B cell (primary cell): ENCODE measurements around the gene NKX6-1. TPM values are rescaled to one million over a fixed set of nuclear protein-coding genes. Genes with fewer than 3 reads are reported as not detected.

ENCODE experiments used
- ATAC-seq: fragments of 200-7000 bp; cut with Tn5 transposase; one replicate; pipeline ENCODE4 v1.10.0; 2021; ENCODE audit warnings: low read depth, mild to moderate bottlenecking, moderate number of reproducible peaks, moderate library complexity
- CTCF ChIA-PET: fragments of 350-600 bp; sonication (Branson Sonifier 250); formaldehyde crosslinking; loops from one replicate; lab custom pipeline; 2021; ENCODE audit warnings: antibody characterized with exemption, inconsistent platforms; lab: Charles Lee
- POLR2A ChIA-PET: fragments of 350-600 bp; sonication (Branson Sonifier 250); formaldehyde crosslinking; loops from one replicate; lab custom pipeline; 2021; ENCODE audit warnings: antibody characterized with exemption; lab: Charles Lee
- DNase-seq: peaks from one replicate; pipeline ENCODE4 v3.0.0; 2013
- H2AFZ ChIP-seq: 2 replicates; pipeline ENCODE4 v1.6.1; 2012; ENCODE audit warnings: mild to moderate bottlenecking, low read depth, low read length; ENCODE audit not compliant: insufficient read depth, poor library complexity, severe bottlenecking
- H3K27ac ChIP-seq, 2 donors: 1 replicate in 1 of 2; 2 replicates in 1 of 2; pipeline ENCODE4 v1.5.1; 2012 to 2013; ENCODE audit warnings: low read length in 2 of 2, mild to moderate bottlenecking in 2 of 2, moderate library complexity in 1 of 2
- H3K27me3 ChIP-seq, 4 experiments: fragments of 200-600 bp in 1 of 4; sonication (generic) in 1 of 4; replicated peaks in 1 of 4; 1 replicate in 2 of 4; 2 replicates in 2 of 4; pipeline versions ENCODE4 v1.6.1 to v1.7.0; 2013 to 2016; ENCODE audit warnings: low read length in 3 of 4, mild to moderate bottlenecking in 2 of 4, mixed read lengths in 1 of 4, moderate library complexity in 1 of 4; ENCODE audit not compliant: insufficient read depth in 4 of 4, control insufficient read depth in 3 of 4; ENCODE audit errors: control extremely low read depth in 1 of 4
- H3K36me3 ChIP-seq, 2 experiments: replicated peaks in 1 of 2; 1 replicate in 1 of 2; 2 replicates in 1 of 2; pipeline versions ENCODE4 v1.6.1 to v1.7.1; 2013; ENCODE audit warnings: low read length in 1 of 2; ENCODE audit not compliant: insufficient read depth in 2 of 2, control insufficient read depth in 1 of 2; ENCODE audit errors: control extremely low read depth in 1 of 2, extremely low read depth in 1 of 2
- H3K4me1 ChIP-seq, 2 donors: fragments of 200-600 bp in 1 of 2; sonication (generic) in 1 of 2; 1 replicate in 1 of 2; 2 replicates in 1 of 2; pipeline versions ENCODE4 v1.5.1 to v1.6.1; 2013 to 2017; ENCODE audit warnings: low read length in 2 of 2; ENCODE audit not compliant: control insufficient read depth in 2 of 2, insufficient read depth in 2 of 2
- H3K4me2 ChIP-seq: replicated peaks from 2 replicates; pipeline ENCODE3; 2012; ENCODE audit warnings: mild to moderate bottlenecking, low read depth, low read length; ENCODE audit not compliant: poor library complexity, severe bottlenecking
- H3K4me3 ChIP-seq, 5 experiments: fragments of 200-600 bp in 1 of 5; sonication (generic) in 1 of 5; 1 replicate in 3 of 5; 2 replicates in 2 of 5; pipeline versions ENCODE4 v1.5.1 to v1.7.0; 2011 to 2016; ENCODE audit warnings: low read length in 4 of 5, mild to moderate bottlenecking in 4 of 5, low read depth in 2 of 5, control low read depth in 1 of 5, moderate library complexity in 1 of 5; ENCODE audit not compliant: insufficient read depth in 1 of 5; ENCODE audit errors: control extremely low read depth in 1 of 5, extremely low read depth in 1 of 5
- H3K79me2 ChIP-seq: fragments of 200-600 bp; sonication (generic); one replicate; pipeline ENCODE4 v1.6.0; 2016; ENCODE audit warnings: low read length; ENCODE audit not compliant: control insufficient read depth, insufficient read depth
- H3K9ac ChIP-seq: fragments of 200-600 bp; sonication (generic); 2 replicates; pipeline ENCODE4 v1.6.1; 2017; ENCODE audit warnings: mild to moderate bottlenecking, low read length, moderate library complexity
- H3K9me3 ChIP-seq, 3 donors: one replicate each; pipeline versions ENCODE4 v1.6.1 to v1.7.1; 2013; ENCODE audit warnings: low read length in 2 of 3; ENCODE audit not compliant: control insufficient read depth in 2 of 3, insufficient read depth in 1 of 3; ENCODE audit errors: control extremely low read depth in 1 of 3
- H4K20me1 ChIP-seq: 2 replicates; pipeline ENCODE4 v1.6.0; 2012; ENCODE audit warnings: mild to moderate bottlenecking, low read length; ENCODE audit not compliant: insufficient read depth, control insufficient read depth, poor library complexity, severe bottlenecking
- H3K27ac Mint-ChIP-seq: one replicate; pipeline ENCODE4 v1.8.0; 2021; ENCODE audit warnings: mixed read lengths
- H3K27me3 Mint-ChIP-seq: one replicate; pipeline ENCODE4 v1.8.0; 2021; ENCODE audit warnings: mixed read lengths
- H3K4me1 Mint-ChIP-seq: one replicate; pipeline ENCODE4 v1.8.0; 2021; ENCODE audit warnings: mixed read lengths
- H3K4me3 Mint-ChIP-seq: one replicate; pipeline ENCODE4 v1.8.0; 2021; ENCODE audit warnings: mixed read lengths
- H3K9me3 Mint-ChIP-seq: one replicate; pipeline ENCODE4 v1.8.0; 2022; ENCODE audit warnings: mixed read lengths; ENCODE audit not compliant: insufficient read depth
- CTCF ChIP-seq: fragments of 200-600 bp; IDR thresholded peaks from one replicate; pipeline ENCODE4 v1.8.0; 2022; ENCODE audit warnings: antibody characterized with exemption, mild to moderate bottlenecking
- EZH2 ChIP-seq: IDR thresholded peaks from 2 replicates; pipeline ENCODE4 v1.6.1; 2012; ENCODE audit warnings: borderline replicate concordance, low read depth, mild to moderate bottlenecking, moderate library complexity, low read length; ENCODE audit not compliant: insufficient read depth, poor library complexity, severe bottlenecking
- WGBS: methylation state at CpG from one replicate; pipeline ENCODE4 v1.1.5; 2013; ENCODE audit warnings: missing lambda C conversion rate; ENCODE audit not compliant: insufficient coverage; 5-methylcytosine and 5-hydroxymethylcytosine counted together
- intact Hi-C: fragments of 100-400 bp; cut with micrococcal nuclease; formaldehyde crosslinking; loops from one replicate; pipeline ENCODE4 v1.10.0; 2022
- polyA plus RNA-seq: library from polyadenylated mRNA; depleted of rRNA; stranded (reverse); fragments of >200 nt; gene quantifications from 2 replicates; pipeline ENCODE4 v1.2.3, GENCODE V29; 2012
- total RNA-seq, 2 donors: library from RNA; stranded (reverse); fragments of 120-200 nt in 1 of 2; gene quantifications; 1 replicate in 1 of 2; 2 replicates in 1 of 2; pipeline versions ENCODE4 v1.2.3 to v1.2.4, GENCODE V29; 2013 to 2022

Gene NKX6-1
- total and polyA plus RNA-seq, 2 donors (not counting 1 experiment from before 2014, with no cell fraction given), result not detected

- Histone ChIP-seq H3K9me3 (no peaks in the 10 kb centered on the region), H3K4me2 (no peak overlapping the region), H4K20me1 (no peaks in the 10 kb centered on the region), H2AFZ (no peak overlapping the region), H3K4me1 (no peaks in the 10 kb centered on the region), H3K27ac (no peak overlapping the region), H3K79me2 (no peaks in the 10 kb centered on the region), H3K27me3 (no peaks in the 10 kb centered on the region), H3K9ac (no peak overlapping the region), H3K4me3 (no peak overlapping the region), H3K36me3 (no peaks in the 10 kb centered on the region)
- Mint-ChIP-seq H3K4me3 (no peak overlapping the region), H3K27ac (no peak overlapping the region), H3K4me1 (no peaks in the 10 kb centered on the region), H3K27me3 (peaks cover 3% of the 10 kb centered on the region), H3K9me3 (no peaks in the 10 kb centered on the region)
- POLR2A ChIA-PET, result no interaction called here
- no peak for DNase-seq
- intact Hi-C loops, result no loop called here
- ATAC-seq, result no peak
- WGBS, result no CpG with 5 or more reads among the region's 3 CpGs
- CTCF ChIA-PET, result interaction anchor here (0.6 kb wide), 1 partner anchor 50 kb away, joined by 3 read pairs; no protein-coding TSS in a partner anchor
- no peak for TF ChIP-seq CTCF
- TF ChIP-seq EZH2, result no peak
Observed at GRCh38 chr4:84467601-84468000, 31.5 kb downstream of the NKX6-1 start.

- H3K9ac ChIP-seq, result no peak overlapping the region
- no peaks in the 10 kb centered on the region for H3K79me2 ChIP-seq
- no peaks in the 10 kb centered on the region for H3K4me1 ChIP-seq
- ChIA-PET CTCF (no interaction called here), POLR2A (no interaction called here)
- no peaks in the 10 kb centered on the region for H4K20me1 ChIP-seq
- DNase-seq (no peak), ATAC-seq (no peak)
- H3K4me3 ChIP-seq, result no peak overlapping the region
- no peak overlapping the region for H3K4me2 ChIP-seq
- intact Hi-C loops, result no loop called here
- WGBS, result no CpG with 5 or more reads among the region's 1 CpG
- TF ChIP-seq EZH2 (no peak), CTCF (no peak)
- H3K36me3 ChIP-seq, result no peaks in the 10 kb centered on the region
- H3K27ac Mint-ChIP-seq, result no peak overlapping the region
- peaks cover 16% of the 10 kb centered on the region for H3K27me3 Mint-ChIP-seq
- H3K4me3 Mint-ChIP-seq, result no peak overlapping the region
- no peaks in the 10 kb centered on the region for H3K9me3 ChIP-seq
- no peak overlapping the region for H2AFZ ChIP-seq
- H3K9me3 Mint-ChIP-seq, result no peaks in the 10 kb centered on the region
- H3K27ac ChIP-seq, result no peak overlapping the region
- no peaks in the 10 kb centered on the region for H3K4me1 Mint-ChIP-seq
- H3K27me3 ChIP-seq, result no peaks in the 10 kb centered on the region
Observed at GRCh38 chr4:84459783-84460182, 39.3 kb downstream of the NKX6-1 start.
